ENCODE data around the gene DHX34.

- TF ChIP-seq CTCF (IDR thresholded peaks at IDR 0.05; ENCODE audit: poor library complexity) (no peak), EZH2 (IDR thresholded peaks at IDR 0.05; ENCODE audit: borderline replicate concordance) (no peak), EZH2phosphoT487 (IDR thresholded peaks at IDR 0.05; ENCODE audit: low read depth, severe bottlenecking, unreplicated experiment) (no peak)
These were observed 33.8 kb upstream of the DHX34 start for GRCh38 chr19:47315125-47315821.

Data from hepatocyte (in vitro differentiated cells).